GM11168 (cell line): ENCODE measurements around the gene RABGAP1.

Source experiments
- in situ Hi-C: fragments of 300-500 bp; cut with MboI; formaldehyde crosslinking; loops from one replicate; pipeline ENCODE4 v1.12.0; 2022; ENCODE audit warnings: low sequenced_read_pairs; ENCODE audit not compliant: unreplicated experiment

RABGAP1 gene

GRCh38 chr9:122941582-122942234 lies 888 bp downstream of the RABGAP1 start:
- in situ Hi-C loops, result no loop called here

DNA sequence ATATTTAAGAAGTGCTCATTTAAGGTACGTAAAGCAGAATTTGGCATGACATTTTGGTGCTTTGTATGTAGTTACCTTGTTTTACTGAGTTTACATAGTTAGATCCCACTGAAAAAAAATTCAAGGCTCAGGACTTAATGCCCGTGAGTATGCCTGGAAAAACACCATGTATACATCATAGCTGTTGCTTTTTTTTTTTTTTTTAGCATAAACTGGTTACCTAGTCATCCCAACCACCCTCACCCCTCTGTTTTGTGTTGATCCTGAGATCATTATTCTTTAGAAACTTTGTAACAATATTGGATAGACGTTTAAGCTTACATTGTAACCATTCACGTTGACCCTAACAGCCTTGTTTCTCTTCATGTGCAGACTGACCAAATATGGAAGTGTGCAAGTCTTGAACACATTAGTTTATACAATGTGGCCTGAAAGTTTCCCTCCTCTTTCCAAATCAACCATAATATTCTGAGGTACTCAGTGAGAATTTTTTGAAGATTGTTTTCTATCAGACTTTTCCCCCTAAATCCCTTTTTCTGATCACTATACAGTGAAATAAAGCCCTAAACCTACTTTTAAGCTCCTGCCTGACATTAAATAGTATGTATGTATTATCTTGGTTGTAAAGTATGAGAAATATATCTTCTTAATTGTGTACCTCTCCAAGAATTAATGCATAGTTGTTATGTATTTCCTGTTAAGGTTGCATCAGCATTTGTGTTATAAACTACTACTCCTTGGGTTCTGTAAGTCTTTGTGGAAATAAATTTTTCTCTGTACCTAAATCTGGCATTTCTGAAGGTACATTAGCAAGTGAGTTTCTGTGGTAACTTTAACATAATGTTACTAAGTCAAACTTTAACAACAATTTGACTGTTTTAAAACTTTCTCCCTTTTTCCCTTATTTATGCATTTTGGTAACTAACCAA lies 4.4 kb downstream of the RABGAP1 start:
- in situ Hi-C loops, result no loop called here

DNA sequence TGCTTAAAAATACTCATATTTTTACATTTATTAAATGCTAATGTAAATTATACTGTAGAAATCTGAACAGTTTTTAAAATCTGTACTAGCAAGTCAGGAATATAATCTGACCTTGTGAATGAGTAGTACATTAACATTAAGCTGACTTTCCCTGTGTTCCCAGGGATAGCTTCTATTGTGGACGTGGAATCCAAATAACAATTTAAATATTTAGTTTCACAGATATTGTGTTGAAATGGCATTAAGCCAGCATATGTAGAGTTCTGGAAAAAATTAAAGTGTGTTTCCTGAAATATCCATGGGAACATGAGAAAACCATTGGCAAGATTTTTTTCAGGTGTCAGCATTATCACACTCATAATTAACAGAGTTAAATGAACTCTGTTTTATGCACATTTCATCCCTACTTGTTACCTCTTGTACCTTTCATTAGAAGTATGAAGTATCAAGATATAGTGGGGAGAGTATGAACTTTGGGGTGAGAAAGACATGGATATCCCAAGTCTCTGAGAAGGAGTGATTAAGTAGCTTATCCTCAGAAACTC lies 5.7 kb downstream of the RABGAP1 start:
- in situ Hi-C loops, result no loop called here

GRCh38 chr9:122948313-122948712 lies 7.5 kb downstream of the RABGAP1 start:
- in situ Hi-C loops, result no loop called here

GRCh38 chr9:122949696-122950095 lies 8.9 kb downstream of the RABGAP1 start:
- in situ Hi-C loops, result no loop called here

GRCh38 chr9:122950263-122950662 lies 9.4 kb downstream of the RABGAP1 start:
- in situ Hi-C loops, result no loop called here

DNA sequence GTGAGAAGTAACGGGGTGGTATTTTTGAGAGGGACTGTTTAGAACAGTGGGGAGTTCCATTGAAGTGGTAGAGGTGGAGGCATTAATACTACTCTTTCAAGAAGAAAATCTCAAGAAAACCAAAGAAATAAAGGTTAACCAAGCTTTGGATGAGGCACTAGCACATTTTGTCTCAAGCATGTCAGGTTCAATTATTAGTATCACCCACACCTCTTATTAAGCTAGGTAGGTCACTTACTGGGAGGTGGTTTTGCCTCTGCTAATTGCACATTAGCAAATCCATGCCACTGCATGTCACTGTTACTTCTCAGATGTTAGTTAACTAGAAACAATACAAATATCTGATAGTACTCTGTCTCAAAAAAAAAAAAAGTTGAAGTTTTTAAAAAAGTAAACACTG lies 10.2 kb downstream of the RABGAP1 start:
- in situ Hi-C loops, result no loop called here

GRCh38 chr9:122954253-122954691 lies 13.5 kb downstream of the RABGAP1 start:
- in situ Hi-C loops, result no loop called here

- in situ Hi-C loops, result no loop called here
Measured at GRCh38 chr9:122955961-122956360, 15.1 kb downstream of the RABGAP1 start.

DNA sequence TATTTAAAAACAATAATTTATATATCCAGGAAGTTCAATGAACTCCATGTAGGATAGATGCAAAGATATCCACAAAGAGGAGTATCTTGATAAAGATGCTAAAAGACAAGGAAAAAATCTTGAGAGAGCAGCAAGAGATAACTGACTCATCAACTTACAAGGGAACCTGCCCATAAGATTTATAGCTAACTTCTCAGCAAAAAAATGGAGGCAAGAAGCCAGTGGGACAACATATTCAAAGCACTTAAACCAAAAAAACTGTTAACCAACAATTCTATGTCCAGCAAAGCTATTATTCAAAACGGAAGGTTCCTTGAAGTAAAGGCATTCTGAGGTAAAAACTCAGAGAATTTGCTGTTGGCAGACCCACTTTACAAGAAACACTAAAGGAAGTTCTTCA lies 20.3 kb downstream of the RABGAP1 start:
- in situ Hi-C loops, result no loop called here

DNA sequence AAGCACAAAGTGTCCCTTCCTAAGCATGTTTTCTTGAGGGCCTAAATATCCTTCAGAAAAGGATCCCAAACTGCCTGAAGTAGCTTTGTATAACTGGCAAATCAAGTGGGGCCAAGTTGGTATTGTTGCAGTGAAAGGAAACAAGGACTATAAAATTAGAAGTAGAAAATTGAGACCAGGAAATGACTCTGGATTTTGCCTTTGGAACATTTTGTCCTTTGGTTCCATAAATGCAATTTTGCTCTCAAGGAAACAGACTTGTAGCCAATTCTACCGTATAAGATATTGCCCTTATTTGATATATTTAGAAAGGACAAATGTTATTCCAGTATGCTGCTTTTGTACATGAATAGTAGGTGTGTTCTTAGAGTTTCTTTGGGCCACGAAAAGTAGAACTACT lies 34.4 kb downstream of the RABGAP1 start:
- in situ Hi-C loops, result no loop called here

GRCh38 chr9:122978601-122979000 lies 37.8 kb downstream of the RABGAP1 start:
- in situ Hi-C loops, result no loop called here

DNA sequence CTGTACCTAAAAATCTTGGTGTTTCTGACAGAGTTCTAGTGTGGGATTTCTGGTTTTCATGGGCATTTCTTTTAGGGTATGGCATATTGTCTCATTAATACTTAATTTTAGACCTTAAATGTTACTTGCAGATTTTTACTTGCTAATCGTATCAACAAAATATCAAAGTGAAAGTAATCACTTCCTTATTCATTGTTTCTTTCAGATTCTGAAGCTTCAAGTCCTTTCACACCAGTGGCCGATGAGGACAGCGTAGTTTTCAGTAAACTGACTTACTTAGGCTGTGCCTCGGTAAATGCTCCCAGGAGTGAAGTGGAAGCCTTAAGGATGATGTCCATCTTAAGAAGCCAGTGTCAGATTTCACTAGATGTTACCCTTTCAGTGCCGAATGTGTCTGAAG lies 45.2 kb downstream of the RABGAP1 start:
- in situ Hi-C loops, result no loop called here

- in situ Hi-C loops, result no loop called here
Measured at GRCh38 chr9:122988141-122988540, 47.3 kb downstream of the RABGAP1 start.

DNA sequence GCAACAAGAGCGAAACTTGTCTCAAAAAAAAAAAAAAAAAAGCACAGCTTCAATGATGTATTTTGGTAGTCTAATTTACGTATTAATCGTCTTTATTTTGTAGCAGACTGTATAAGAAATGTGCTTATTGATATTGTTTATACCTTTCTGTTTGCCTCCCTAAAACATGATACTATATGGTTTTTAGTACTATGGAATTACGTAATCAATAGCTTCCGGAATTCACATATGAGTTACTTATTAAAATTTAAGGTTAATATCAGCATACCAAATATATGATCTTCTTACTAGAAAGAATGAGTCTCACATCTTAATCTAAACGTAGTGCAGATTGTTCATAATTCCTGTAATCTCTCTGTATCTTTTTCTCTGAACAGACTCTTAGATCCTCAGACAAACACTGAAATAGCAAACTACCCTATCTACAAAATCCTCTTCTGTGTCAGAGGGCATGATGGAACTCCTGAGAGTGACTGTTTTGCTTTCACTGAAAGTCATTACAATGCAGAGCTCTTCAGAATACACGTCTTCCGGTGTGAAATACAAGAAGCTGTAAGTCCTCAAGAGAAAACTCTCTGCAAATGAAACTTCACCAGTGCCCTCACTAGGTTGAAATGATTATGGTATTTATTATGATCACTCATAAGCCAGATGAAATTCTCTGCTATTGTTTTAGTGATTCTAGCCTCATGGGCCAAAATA lies 48.3 kb downstream of the RABGAP1 start:
- in situ Hi-C loops, result no loop called here

DNA sequence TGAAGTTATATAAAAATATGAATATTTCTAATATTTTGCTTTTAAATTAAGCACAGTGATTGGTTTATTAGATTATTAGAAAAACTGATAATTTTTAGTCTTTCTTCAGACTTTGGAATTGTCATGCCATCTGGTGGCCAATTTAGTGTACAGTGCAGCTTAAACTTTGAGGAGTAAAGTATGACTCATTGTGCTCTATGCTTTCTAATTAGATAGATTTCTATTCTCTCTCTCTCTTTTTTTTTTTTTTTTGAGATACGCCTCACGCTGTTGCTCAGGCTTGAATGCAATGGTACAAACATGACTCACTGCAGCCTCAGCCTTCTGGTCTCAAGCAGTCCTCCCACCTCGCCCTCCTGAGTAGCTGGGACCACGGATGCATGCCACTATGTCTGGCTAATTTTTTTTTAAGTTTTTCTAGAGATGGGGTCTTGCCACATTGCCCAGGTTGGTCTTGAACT lies 50.6 kb downstream of the RABGAP1 start:
- in situ Hi-C loops, result no loop called here

- in situ Hi-C loops, result no loop called here
Measured at GRCh38 chr9:122996586-122996985, 55.8 kb downstream of the RABGAP1 start.

- in situ Hi-C loops, result no loop called here
Measured at GRCh38 chr9:122998448-122998847, 57.6 kb downstream of the RABGAP1 start.

DNA sequence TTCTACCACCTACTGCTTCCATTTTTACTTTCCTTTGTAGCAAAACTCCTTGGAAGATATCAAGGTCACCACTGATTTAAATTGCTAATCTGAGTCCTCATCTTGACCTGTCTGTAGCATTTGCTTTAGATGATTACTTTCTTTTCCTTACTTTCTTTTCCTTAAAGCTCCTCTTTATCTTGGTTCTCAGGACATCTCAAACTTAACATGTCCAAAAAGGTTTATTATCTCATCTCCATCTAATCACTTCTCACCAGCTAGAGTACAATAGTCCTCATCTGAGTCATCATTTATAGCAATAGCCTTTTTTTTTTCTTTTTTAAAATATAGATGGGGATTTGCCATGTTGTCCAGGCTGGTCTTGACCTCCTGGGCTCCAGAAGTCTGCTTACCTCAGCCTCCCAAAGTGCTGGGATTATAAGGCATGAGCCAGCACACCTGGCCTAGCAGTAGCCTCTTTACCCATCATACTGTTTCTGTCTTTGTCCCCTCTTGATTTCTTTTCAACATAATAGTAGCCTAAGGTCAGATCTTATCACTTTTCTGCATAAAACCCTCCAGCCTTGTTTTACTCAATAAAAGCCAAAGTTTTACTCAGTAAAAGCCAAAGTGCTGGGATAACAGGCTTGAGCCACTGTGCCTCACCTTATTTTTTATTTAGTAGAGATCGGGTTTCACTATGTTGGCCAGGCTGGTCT lies 59.7 kb downstream of the RABGAP1 start:
- in situ Hi-C loops, result no loop called here

GRCh38 chr9:123002754-123003153 lies 61.9 kb downstream of the RABGAP1 start:
- in situ Hi-C loops, result no loop called here
